WTC11 (cell line): ENCODE data around the gene NPR3. TPM values are rescaled to one million over a fixed set of nuclear protein-coding genes. Genes with fewer than 3 reads are reported as not detected.
A peak's percentile ranks its signal among the peaks of the same experiment; 100 is the strongest.

ENCODE experiments used
- ATAC-seq: fragments of 200-7000 bp; cut with Tn5 transposase; 2 replicates; pipeline ENCODE4 v1.10.0; 2021; ENCODE audit warnings: mild to moderate bottlenecking, moderate library complexity
- CTCF ChIA-PET: fragments of 300-600 bp; sonication (Branson Sonifier 250); formaldehyde crosslinking; loops from one replicate; lab custom pipeline; 2021; ENCODE audit warnings: antibody characterized with exemption; lab: Charles Lee
- POLR2A ChIA-PET: fragments of 350-600 bp; sonication (Branson Sonifier 250); formaldehyde crosslinking; loops from one replicate; lab custom pipeline; 2021; ENCODE audit warnings: antibody characterized with exemption; lab: Charles Lee
- DNase-seq: peaks from one replicate; pipeline ENCODE4 v3.0.0; 2021; ENCODE audit warnings: low spot score
- H3K27ac Mint-ChIP-seq: 2 replicates; pipeline ENCODE4 v1.8.0; 2021; ENCODE audit warnings: mixed read lengths
- H3K27me3 Mint-ChIP-seq: 2 replicates; pipeline ENCODE4 v1.8.0; 2021; ENCODE audit warnings: low read depth, mild to moderate bottlenecking, moderate library complexity, mixed read lengths
- H3K36me3 Mint-ChIP-seq: 2 replicates; pipeline ENCODE4 v1.8.0; 2021; ENCODE audit warnings: mixed read lengths
- H3K4me1 Mint-ChIP-seq: 2 replicates; pipeline ENCODE4 v1.8.0; 2022; ENCODE audit warnings: mixed read lengths
- H3K4me3 Mint-ChIP-seq: 2 replicates; pipeline ENCODE4 v1.8.0; 2021; ENCODE audit warnings: mild to moderate bottlenecking, moderate library complexity, mixed read lengths
- H3K9me3 Mint-ChIP-seq: 2 replicates; pipeline ENCODE4 v1.8.0; 2021; ENCODE audit warnings: mixed read lengths
- CBFB ChIP-seq: sonication (generic); formaldehyde crosslinking; IDR thresholded peaks from 2 replicates; pipeline ENCODE4 v1.8.1; 2022; ENCODE audit warnings: mild to moderate bottlenecking, low read depth, missing genetic modification reagents
- E2F4 ChIP-seq: sonication (generic); formaldehyde crosslinking; IDR thresholded peaks from 2 replicates; pipeline ENCODE4 v1.8.1; 2022; ENCODE audit warnings: low read depth, mild to moderate bottlenecking, moderate library complexity, missing genetic modification reagents, borderline replicate concordance
- FOXK1 ChIP-seq: sonication (generic); formaldehyde crosslinking; IDR thresholded peaks from 2 replicates; pipeline ENCODE4 v1.8.0; 2022; ENCODE audit warnings: mild to moderate bottlenecking, moderate library complexity, missing genetic modification reagents
- JAZF1 ChIP-seq: fragments of 250-450 bp; sonication (Bioruptor Pico); IDR thresholded peaks from 2 replicates; pipeline ENCODE4 v1.9.0; 2021; ENCODE audit warnings: moderate library complexity, mild to moderate bottlenecking, inconsistent platforms
- MYBL2 ChIP-seq: sonication (generic); formaldehyde crosslinking; IDR thresholded peaks from 2 replicates; pipeline ENCODE4 v1.8.1; 2023; ENCODE audit warnings: mild to moderate bottlenecking, moderate library complexity, missing genetic modification reagents
- PRDM15 ChIP-seq: sonication (generic); formaldehyde crosslinking; IDR thresholded peaks from 2 replicates; pipeline ENCODE4 v1.8.0; 2022; ENCODE audit warnings: missing genetic modification reagents
- SMAD4 ChIP-seq: sonication (generic); formaldehyde crosslinking; IDR thresholded peaks from 2 replicates; pipeline ENCODE4 v1.8.0; 2022; ENCODE audit warnings: mild to moderate bottlenecking, missing genetic modification reagents
- SOX15 ChIP-seq: fragments of 250-450 bp; sonication (Bioruptor Pico); IDR thresholded peaks from 2 replicates; pipeline ENCODE4 v1.9.0; 2021; ENCODE audit warnings: mild to moderate bottlenecking
- ZNF263 ChIP-seq: sonication (generic); formaldehyde crosslinking; IDR thresholded peaks from 2 replicates; pipeline ENCODE4 v1.8.1; 2022; ENCODE audit warnings: low read depth, mild to moderate bottlenecking, moderate library complexity, missing genetic modification reagents
- ZNF281 ChIP-seq: sonication (generic); formaldehyde crosslinking; IDR thresholded peaks from 2 replicates; pipeline ENCODE4 v1.8.0; 2023; ENCODE audit warnings: mild to moderate bottlenecking, missing genetic modification reagents
- ZNF396 ChIP-seq: fragments of 250-450 bp; sonication (Bioruptor Pico); IDR thresholded peaks from 2 replicates; pipeline ENCODE4 v1.8.0; 2021; ENCODE audit warnings: mild to moderate bottlenecking, moderate library complexity, borderline replicate concordance
- total RNA-seq: library from RNA; stranded (reverse); gene quantifications from 3 replicates; pipeline ENCODE4 v1.2.3, GENCODE V29; 2021

NPR3 gene
- total RNA-seq, 1 experiment from 2014 or later, result 0.09 TPM

GRCh38 chr5:32711681-32712480 is 760 bp downstream of the NPR3 start (continued):
- TF ChIP-seq ZNF281 (CRISPR knock-in tag) (no peak), MYBL2 (CRISPR knock-in tag) (no peak), ZNF396 (no peak), JAZF1 (no peak), SOX15 (no peak), FOXK1 (CRISPR knock-in tag) (0 out of 2 replicates have a peak, but pooled peaks have one; percentile 23)

GRCh38 chr5:32712481-32713360 is 1.6 kb downstream of the NPR3 start:
- Mint-ChIP-seq H3K27me3 (peaks cover 93% of the 10 kb centered on the region), H3K4me3 (peak overlapping the region; percentile 65)
- DNase-seq, result peak; percentile 33

GRCh38 chr5:32713361-32713769 is 2.2 kb downstream of the NPR3 start:
- Mint-ChIP-seq H3K36me3 (no peaks in the 10 kb centered on the region; the same call in 1 of the 2 replicates), H3K4me1 (peaks cover 42% of the 10 kb centered on the region), H3K4me3 (peak overlapping the region; percentile 65), H3K27me3 (peaks cover 96% of the 10 kb centered on the region), H3K27ac (no peak overlapping the region)
- peak; percentile 5; the same call in 1 of the 2 replicates for ATAC-seq
- CTCF ChIA-PET, result interaction anchor here (0.6 to 1.6 kb wide), 5 partner anchors 139 to 586 kb away, joined by 4 to 6 read pairs (median 5); no protein-coding TSS in a partner anchor
- TF ChIP-seq CBFB (no peak), ZNF263 (CRISPR knock-in tag) (peak; percentile 63), SMAD4 (CRISPR knock-in tag) (no peak), E2F4 (CRISPR knock-in tag) (no peak), SOX15 (no peak)
- TF ChIP-seq, all 79 proteins: peak for 1
- H3K9me3 Mint-ChIP-seq, result peaks cover 15% of the 10 kb centered on the region; the same call in 1 of the 2 replicates
- POLR2A ChIA-PET, result no interaction called here
- DNase-seq, result peak; percentile 34

More at GRCh38 chr5:32712481-32713360, 1.6 kb downstream of the NPR3 start:
- TF ChIP-seq PRDM15 (CRISPR knock-in tag) (0 out of 2 replicates have a peak, but pooled peaks have one; percentile 16), FOXK1 (CRISPR knock-in tag) (no peak)
- TF ChIP-seq, all 79 proteins: peak for 1
- Mint-ChIP-seq H3K9me3 (peaks cover 8% of the 10 kb centered on the region; the same call in 1 of the 2 replicates), H3K36me3 (no peaks in the 10 kb centered on the region; the same call in 1 of the 2 replicates), H3K27ac (no peak overlapping the region), H3K4me1 (peaks cover 42% of the 10 kb centered on the region)
- ATAC-seq, result peak; percentile 2
- ChIA-PET CTCF (interaction anchor here (1.0 to 1.6 kb wide), 4 partner anchors 140 to 587 kb away, joined by 4 to 6 read pairs (median 5); no protein-coding TSS in a partner anchor), POLR2A (no interaction called here)
